Measurements from ENCODE around the gene SEC14L5.

GRCh38 chr16:5022521-5022920, 64.4 kb downstream of the SEC14L5 start:
- TF ChIP-seq CTCF (IDR thresholded peaks at IDR 0.05; ENCODE audit: low read depth, low read length) (no peak), POLR2A (IDR thresholded peaks at IDR 0.05; ENCODE audit: extremely low read depth, insufficient read length) (no peak)
- TF ChIP-seq, protein P1, sequence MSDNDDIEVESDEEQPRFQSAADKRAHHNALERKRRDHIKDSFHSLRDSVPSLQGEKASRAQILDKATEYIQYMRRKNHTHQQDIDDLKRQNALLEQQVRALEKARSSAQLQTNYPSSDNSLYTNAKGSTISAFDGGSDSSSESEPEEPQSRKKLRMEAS (IDR thresholded peaks at IDR 0.05; ENCODE audit: low read depth, low read length), result no peak

Data from NB4 (cell line).